ENCODE measurements around the gene FLNB. TPM values are rescaled to one million over a fixed set of nuclear protein-coding genes. Genes with fewer than 3 reads are reported as not detected.

The FLNB gene
- total and polyA plus RNA-seq, 2 of the 13 experiments (the other 11 are each of a cell fraction or from before 2014, with no cell fraction given), result 106 to 130 TPM

DNA sequence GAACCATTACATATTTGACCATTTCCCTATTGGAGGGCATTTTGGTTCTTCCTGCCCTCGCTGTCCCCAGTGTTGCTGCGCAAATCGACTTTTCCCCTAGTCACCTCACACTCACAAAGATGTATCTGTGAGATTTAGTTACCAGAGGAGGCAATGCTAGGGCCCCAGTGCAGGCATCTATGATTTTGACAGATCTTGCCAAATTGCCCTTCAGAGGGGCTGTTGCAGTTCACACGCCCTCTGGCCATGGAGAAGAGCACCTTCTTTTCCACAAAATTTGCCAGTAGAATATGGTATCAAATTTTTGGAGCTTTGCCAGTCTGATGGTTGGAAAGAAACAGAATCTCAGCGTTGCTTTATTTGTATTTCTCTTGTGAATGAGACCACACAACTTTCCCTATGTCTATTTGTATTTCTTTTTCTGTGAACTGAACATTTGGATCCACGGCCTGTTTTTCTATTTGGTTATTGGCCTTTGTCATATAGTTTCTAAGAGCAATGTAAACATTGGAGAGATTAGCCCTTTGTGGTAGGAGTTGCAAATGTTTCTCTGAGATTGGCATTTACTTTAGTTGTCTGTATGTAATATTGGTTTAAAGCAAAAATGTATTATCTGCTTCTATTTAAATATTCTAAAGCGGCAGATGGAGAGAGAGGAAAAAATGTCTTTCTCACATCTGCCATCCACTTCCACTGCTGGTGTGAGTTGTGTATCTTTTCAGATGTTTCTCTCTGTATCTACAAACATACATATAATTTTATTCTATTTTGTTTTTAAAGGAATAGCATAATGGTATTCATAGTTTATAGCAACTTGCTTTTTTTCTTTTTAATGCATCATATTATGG lies 136.5 kb downstream of the FLNB start (continued):
- TF ChIP-seq, protein P1, sequence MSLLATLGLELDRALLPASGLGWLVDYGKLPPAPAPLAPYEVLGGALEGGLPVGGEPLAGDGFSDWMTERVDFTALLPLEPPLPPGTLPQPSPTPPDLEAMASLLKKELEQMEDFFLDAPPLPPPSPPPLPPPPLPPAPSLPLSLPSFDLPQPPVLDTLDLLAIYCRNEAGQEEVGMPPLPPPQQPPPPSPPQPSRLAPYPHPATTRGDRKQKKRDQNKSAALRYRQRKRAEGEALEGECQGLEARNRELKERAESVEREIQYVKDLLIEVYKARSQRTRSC (CRISPR knock-in tag; IDR thresholded peaks at IDR 0.05; ENCODE audit: low read depth), result no peak
- TF ChIP-seq BORCS8-MEF2B (CRISPR knock-in tag; IDR thresholded peaks at IDR 0.05) (no peak), ZNF101 (CRISPR knock-in tag; IDR thresholded peaks at IDR 0.05; ENCODE audit: borderline replicate concordance, low read depth) (no peak), TEAD3 (CRISPR knock-in tag; optimal IDR thresholded peaks at IDR 0.05; ENCODE audit: borderline replicate concordance) (no peak), KMT2A (CRISPR knock-in tag; IDR thresholded peaks at IDR 0.05) (no peak), RXRB (CRISPR knock-in tag; IDR thresholded peaks at IDR 0.05; ENCODE audit: borderline replicate concordance) (peak; percentile 63), SKI (IDR thresholded peaks at IDR 0.05; ENCODE audit: partially characterized antibody) (peak; percentile 64), THYN1 (CRISPR knock-in tag; IDR thresholded peaks at IDR 0.05; ENCODE audit: borderline replicate concordance, low read depth) (no peak), ZNF747 (CRISPR knock-in tag; IDR thresholded peaks at IDR 0.05; ENCODE audit: borderline replicate concordance) (no peak), FOXA3 (CRISPR knock-in tag; IDR thresholded peaks at IDR 0.05) (peak; percentile 95), TBX3 (IDR thresholded peaks at IDR 0.05; ENCODE audit: borderline replicate concordance) (peak; percentile 91; the same call in 1 of the 2 replicates), FLYWCH1 (CRISPR knock-in tag; IDR thresholded peaks at IDR 0.05) (no peak), ZNF670 (CRISPR knock-in tag; IDR thresholded peaks at IDR 0.05; ENCODE audit: borderline replicate concordance) (no peak), ZNF205 (CRISPR knock-in tag; IDR thresholded peaks at IDR 0.05) (no peak)
- TF ChIP-seq, protein P2, sequence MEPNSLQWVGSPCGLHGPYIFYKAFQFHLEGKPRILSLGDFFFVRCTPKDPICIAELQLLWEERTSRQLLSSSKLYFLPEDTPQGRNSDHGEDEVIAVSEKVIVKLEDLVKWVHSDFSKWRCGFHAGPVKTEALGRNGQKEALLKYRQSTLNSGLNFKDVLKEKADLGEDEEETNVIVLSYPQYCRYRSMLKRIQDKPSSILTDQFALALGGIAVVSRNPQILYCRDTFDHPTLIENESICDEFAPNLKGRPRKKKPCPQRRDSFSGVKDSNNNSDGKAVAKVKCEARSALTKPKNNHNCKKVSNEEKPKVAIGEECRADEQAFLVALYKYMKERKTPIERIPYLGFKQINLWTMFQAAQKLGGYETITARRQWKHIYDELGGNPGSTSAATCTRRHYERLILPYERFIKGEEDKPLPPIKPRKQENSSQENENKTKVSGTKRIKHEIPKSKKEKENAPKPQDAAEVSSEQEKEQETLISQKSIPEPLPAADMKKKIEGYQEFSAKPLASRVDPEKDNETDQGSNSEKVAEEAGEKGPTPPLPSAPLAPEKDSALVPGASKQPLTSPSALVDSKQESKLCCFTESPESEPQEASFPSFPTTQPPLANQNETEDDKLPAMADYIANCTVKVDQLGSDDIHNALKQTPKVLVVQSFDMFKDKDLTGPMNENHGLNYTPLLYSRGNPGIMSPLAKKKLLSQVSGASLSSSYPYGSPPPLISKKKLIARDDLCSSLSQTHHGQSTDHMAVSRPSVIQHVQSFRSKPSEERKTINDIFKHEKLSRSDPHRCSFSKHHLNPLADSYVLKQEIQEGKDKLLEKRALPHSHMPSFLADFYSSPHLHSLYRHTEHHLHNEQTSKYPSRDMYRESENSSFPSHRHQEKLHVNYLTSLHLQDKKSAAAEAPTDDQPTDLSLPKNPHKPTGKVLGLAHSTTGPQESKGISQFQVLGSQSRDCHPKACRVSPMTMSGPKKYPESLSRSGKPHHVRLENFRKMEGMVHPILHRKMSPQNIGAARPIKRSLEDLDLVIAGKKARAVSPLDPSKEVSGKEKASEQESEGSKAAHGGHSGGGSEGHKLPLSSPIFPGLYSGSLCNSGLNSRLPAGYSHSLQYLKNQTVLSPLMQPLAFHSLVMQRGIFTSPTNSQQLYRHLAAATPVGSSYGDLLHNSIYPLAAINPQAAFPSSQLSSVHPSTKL (CRISPR knock-in tag; IDR thresholded peaks at IDR 0.05), result peak; percentile 88
- TF ChIP-seq, protein P3, sequence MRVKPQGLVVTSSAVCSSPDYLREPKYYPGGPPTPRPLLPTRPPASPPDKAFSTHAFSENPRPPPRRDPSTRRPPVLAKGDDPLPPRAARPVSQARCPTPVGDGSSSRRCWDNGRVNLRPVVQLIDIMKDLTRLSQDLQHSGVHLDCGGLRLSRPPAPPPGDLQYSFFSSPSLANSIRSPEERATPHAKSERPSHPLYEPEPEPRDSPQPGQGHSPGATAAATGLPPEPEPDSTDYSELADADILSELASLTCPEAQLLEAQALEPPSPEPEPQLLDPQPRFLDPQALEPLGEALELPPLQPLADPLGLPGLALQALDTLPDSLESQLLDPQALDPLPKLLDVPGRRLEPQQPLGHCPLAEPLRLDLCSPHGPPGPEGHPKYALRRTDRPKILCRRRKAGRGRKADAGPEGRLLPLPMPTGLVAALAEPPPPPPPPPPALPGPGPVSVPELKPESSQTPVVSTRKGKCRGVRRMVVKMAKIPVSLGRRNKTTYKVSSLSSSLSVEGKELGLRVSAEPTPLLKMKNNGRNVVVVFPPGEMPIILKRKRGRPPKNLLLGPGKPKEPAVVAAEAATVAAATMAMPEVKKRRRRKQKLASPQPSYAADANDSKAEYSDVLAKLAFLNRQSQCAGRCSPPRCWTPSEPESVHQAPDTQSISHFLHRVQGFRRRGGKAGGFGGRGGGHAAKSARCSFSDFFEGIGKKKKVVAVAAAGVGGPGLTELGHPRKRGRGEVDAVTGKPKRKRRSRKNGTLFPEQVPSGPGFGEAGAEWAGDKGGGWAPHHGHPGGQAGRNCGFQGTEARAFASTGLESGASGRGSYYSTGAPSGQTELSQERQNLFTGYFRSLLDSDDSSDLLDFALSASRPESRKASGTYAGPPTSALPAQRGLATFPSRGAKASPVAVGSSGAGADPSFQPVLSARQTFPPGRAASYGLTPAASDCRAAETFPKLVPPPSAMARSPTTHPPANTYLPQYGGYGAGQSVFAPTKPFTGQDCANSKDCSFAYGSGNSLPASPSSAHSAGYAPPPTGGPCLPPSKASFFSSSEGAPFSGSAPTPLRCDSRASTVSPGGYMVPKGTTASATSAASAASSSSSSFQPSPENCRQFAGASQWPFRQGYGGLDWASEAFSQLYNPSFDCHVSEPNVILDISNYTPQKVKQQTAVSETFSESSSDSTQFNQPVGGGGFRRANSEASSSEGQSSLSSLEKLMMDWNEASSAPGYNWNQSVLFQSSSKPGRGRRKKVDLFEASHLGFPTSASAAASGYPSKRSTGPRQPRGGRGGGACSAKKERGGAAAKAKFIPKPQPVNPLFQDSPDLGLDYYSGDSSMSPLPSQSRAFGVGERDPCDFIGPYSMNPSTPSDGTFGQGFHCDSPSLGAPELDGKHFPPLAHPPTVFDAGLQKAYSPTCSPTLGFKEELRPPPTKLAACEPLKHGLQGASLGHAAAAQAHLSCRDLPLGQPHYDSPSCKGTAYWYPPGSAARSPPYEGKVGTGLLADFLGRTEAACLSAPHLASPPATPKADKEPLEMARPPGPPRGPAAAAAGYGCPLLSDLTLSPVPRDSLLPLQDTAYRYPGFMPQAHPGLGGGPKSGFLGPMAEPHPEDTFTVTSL (CRISPR knock-in tag; IDR thresholded peaks at IDR 0.05; ENCODE audit: borderline replicate concordance), result peak; percentile 67; the same call in 1 of the 2 replicates
- TF ChIP-seq, protein P4, sequence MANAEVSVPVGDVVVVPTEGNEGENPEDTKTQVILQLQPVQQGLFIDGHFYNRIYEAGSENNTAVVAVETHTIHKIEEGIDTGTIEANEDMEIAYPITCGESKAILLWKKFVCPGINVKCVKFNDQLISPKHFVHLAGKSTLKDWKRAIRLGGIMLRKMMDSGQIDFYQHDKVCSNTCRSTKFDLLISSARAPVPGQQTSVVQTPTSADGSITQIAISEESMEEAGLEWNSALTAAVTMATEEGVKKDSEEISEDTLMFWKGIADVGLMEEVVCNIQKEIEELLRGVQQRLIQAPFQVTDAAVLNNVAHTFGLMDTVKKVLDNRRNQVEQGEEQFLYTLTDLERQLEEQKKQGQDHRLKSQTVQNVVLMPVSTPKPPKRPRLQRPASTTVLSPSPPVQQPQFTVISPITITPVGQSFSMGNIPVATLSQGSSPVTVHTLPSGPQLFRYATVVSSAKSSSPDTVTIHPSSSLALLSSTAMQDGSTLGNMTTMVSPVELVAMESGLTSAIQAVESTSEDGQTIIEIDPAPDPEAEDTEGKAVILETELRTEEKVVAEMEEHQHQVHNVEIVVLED (CRISPR knock-in tag; IDR thresholded peaks at IDR 0.05; ENCODE audit: borderline replicate concordance), result no peak
